K562 treated with DMSO at 1 percent for 24 hours (cell line): Measurements from ENCODE around the gene BAIAP2. TPM values are rescaled to one million over a fixed set of nuclear protein-coding genes. Genes with fewer than 3 reads are reported as not detected.

Experiments used
- total RNA-seq: library from RNA; unstranded; fragments of 300-600 nt; gene quantifications from 2 replicates; pipeline ENCODE4 v1.2.3, GENCODE V29; 2022; ENCODE audit warnings: low read depth; ENCODE audit not compliant: insufficient read depth

Gene BAIAP2
- 105 and 110 TPM in 2 replicates for total RNA-seq

GRCh38 chr17:81034779-81035520 lies at the start of gene BAIAP2:
TSS of gene BAIAP2 (plus strand) at chr17:81035151. CDS start at chr17:81035255, 104 bp downstream.

GRCh38 chr17:80991645-80992076 lies 43.3 kb upstream of the BAIAP2 start, which contains the start of gene CHMP6:
TSS of gene CHMP6 (plus strand) at chr17:80991841. CDS start at chr17:80991919, 78 bp downstream.

GRCh38 chr17:81165246-81166032 lies 130.5 kb downstream of the BAIAP2 start, which contains the start of gene PVALEF:
TSS of gene PVALEF (plus strand) at chr17:81165507. CDS start at chr17:81181227, 15,720 bp downstream.

GRCh38 chr17:81166033-81166492 lies 131.1 kb downstream of the BAIAP2 start, which contains the start of gene AATK:
TSS of gene AATK (minus strand) at chr17:81166221. CDS start at chr17:81165992, 229 bp downstream.

Other genes with a start within 250 kb of the BAIAP2 start
- gene CHMP6, start 43.3 kb upstream of the BAIAP2 start, total RNA-seq = 28.6 and 30.8 TPM in 2 replicates
- gene PVALEF, start 130.4 kb downstream of the BAIAP2 start, total RNA-seq = not detected in 2 replicates
- gene AATK, start 131.1 kb downstream of the BAIAP2 start, total RNA-seq = 0.16 TPM in 1 of 2 replicates, not detected in the other
- 34.5 and 37.9 TPM in 2 replicates for gene CEP131, start 187.8 kb downstream of the BAIAP2 start, total RNA-seq
- gene TEPSIN, start 203.9 kb downstream of the BAIAP2 start, total RNA-seq = 25.8 and 27.1 TPM in 2 replicates
- gene NDUFAF8, start 204.2 kb downstream of the BAIAP2 start, total RNA-seq = 66.8 and 71.4 TPM in 2 replicates